H1 (cell line): ENCODE data around the gene PIGX.

Experiments
- CREB1 ChIP-seq: IDR thresholded peaks from 2 replicates; pipeline ENCODE4 v1.6.1; 2012; ENCODE audit warnings: inconsistent platforms
- CTCF ChIP-seq, 3 experiments: IDR thresholded peaks; 1 replicate in 2 of 3; 2 replicates in 1 of 3; pipeline versions ENCODE4 v1.5.1 to v1.6.1; 2011; ENCODE audit warnings: low read length in 3 of 3, mild to moderate bottlenecking in 3 of 3, inconsistent platforms in 2 of 3, low read depth in 1 of 3, moderate library complexity in 1 of 3; ENCODE audit not compliant: insufficient read depth in 1 of 3; ENCODE audit errors: control extremely low read depth in 1 of 3
- JUN ChIP-seq: IDR thresholded peaks from 2 replicates; pipeline ENCODE4 v1.6.1; 2011; ENCODE audit warnings: low read depth, mild to moderate bottlenecking, improper control_type of control experiment, low read length
- POLR2A ChIP-seq, 2 experiments: IDR thresholded peaks; 1 replicate in 1 of 2; 2 replicates in 1 of 2; pipeline ENCODE4 v1.6.1; 2011; ENCODE audit warnings: low read depth in 2 of 2, low read length in 2 of 2, mild to moderate bottlenecking in 2 of 2; ENCODE audit errors: control extremely low read depth in 1 of 2

- no peak for TF ChIP-seq JUN
- no peak for TF ChIP-seq CTCF (IDR thresholded peaks at IDR 0.05; ENCODE audit: control extremely low read depth in 1 of 3, insufficient read depth in 1 of 3, low read depth in 1 of 3, low read length in 3 of 3)
- no peak; the same call in 1 of the 2 replicates for TF ChIP-seq CREB1
- TF ChIP-seq POLR2A (IDR thresholded peaks at IDR 0.05; ENCODE audit: control extremely low read depth in 1 of 2, low read depth in 2 of 2, low read length in 2 of 2): 0 out of 3 replicates have a peak, but pooled peaks of 1 of the 2 experiments have one; percentile 54
Measured at GRCh38 chr3:196666001-196666867, 45.9 kb upstream of the PIGX start.
